H1 (cell line): Measurements from ENCODE around the gene DOHH. TPM values are rescaled to one million over a fixed set of nuclear protein-coding genes. Genes with fewer than 3 reads are reported as not detected.

Source experiments
- CTCF ChIA-PET: fragments of 300-600 bp; sonication (Branson Sonifier 250); formaldehyde crosslinking; loops from one replicate; lab custom pipeline; 2021; ENCODE audit not compliant: partially characterized antibody; lab: Charles Lee
- POLR2A ChIA-PET: fragments of 300-600 bp; sonication (Branson Sonifier 250); formaldehyde crosslinking; loops from one replicate; lab custom pipeline; 2021; ENCODE audit warnings: inconsistent platforms; ENCODE audit not compliant: partially characterized antibody; lab: Charles Lee
- DNase-seq, 2 experiments: peaks; one replicate each; pipeline versions ENCODE4 v3.0.0 to v3.0.0-alpha.2; 2010 to 2022; ENCODE audit warnings: low spot score in 2 of 2, low read depth in 1 of 2, mixed read lengths in 1 of 2
- FAIRE-seq: peaks from 2 replicates; lab custom pipeline; 2011; peaks lifted over from hg19 to GRCh38; lab: Jason Lieb, UNC
- H2AFZ ChIP-seq: 2 replicates; pipeline ENCODE4 v1.8.1; 2012; ENCODE audit warnings: low read length, inconsistent platforms
- H2AK5ac ChIP-seq: 2 replicates; pipeline ENCODE4 v1.6.1; 2013; ENCODE audit warnings: low read depth, low read length
- H2BK120ac ChIP-seq: replicated peaks from 2 replicates; pipeline ENCODE3; 2013; ENCODE audit warnings: low read depth, low read length, inconsistent platforms
- H2BK12ac ChIP-seq: 2 replicates; pipeline ENCODE4 v1.6.1; 2013; ENCODE audit warnings: low read depth, low read length
- H2BK15ac ChIP-seq: 2 replicates; pipeline ENCODE4 v1.6.1; 2013; ENCODE audit warnings: low read length
- H2BK20ac ChIP-seq: 2 replicates; pipeline ENCODE4 v1.6.1; 2013; ENCODE audit warnings: low read length
- H2BK5ac ChIP-seq: 2 replicates; pipeline ENCODE4 v1.6.1; 2013; ENCODE audit warnings: low read depth, low read length
- H3K14ac ChIP-seq: 2 replicates; pipeline ENCODE4 v1.6.1; 2013; ENCODE audit warnings: inconsistent platforms; ENCODE audit not compliant: insufficient read length
- H3K18ac ChIP-seq: 2 replicates; pipeline ENCODE4 v1.6.1; 2013; ENCODE audit warnings: low read length; ENCODE audit errors: extremely low read depth
- H3K23ac ChIP-seq: 2 replicates; pipeline ENCODE4 v1.6.1; 2013; ENCODE audit warnings: inconsistent platforms; ENCODE audit not compliant: insufficient read length
- H3K23me2 ChIP-seq: 2 replicates; pipeline ENCODE4 v1.6.1; 2013; ENCODE audit warnings: low read depth, low read length
- H3K27ac ChIP-seq: 2 replicates; pipeline ENCODE4 v1.6.1; 2011; ENCODE audit warnings: low read depth, low read length, inconsistent platforms
- H3K27me3 ChIP-seq, 4 experiments: replicated peaks in 1 of 4; 1 replicate in 1 of 4; 2 replicates in 3 of 4; pipeline versions ENCODE4 v1.6.1 to v1.8.1; 2011 to 2013; ENCODE audit warnings: low read length in 3 of 4, mild to moderate bottlenecking in 3 of 4, inconsistent platforms in 2 of 4, mixed read lengths in 2 of 4, moderate library complexity in 1 of 4; ENCODE audit not compliant: control insufficient read depth in 3 of 4, insufficient read depth in 3 of 4; ENCODE audit errors: extremely low read depth in 1 of 4
- H3K36me3 ChIP-seq, 4 experiments: 2 replicates each; pipeline versions ENCODE4 v1.6.1 to v1.8.1; 2011 to 2013; ENCODE audit warnings: mild to moderate bottlenecking in 4 of 4, low read length in 3 of 4, moderate library complexity in 2 of 4, control low read depth in 1 of 4, inconsistent platforms in 1 of 4; ENCODE audit not compliant: insufficient read depth in 4 of 4, control insufficient read depth in 2 of 4
- H3K4ac ChIP-seq: replicated peaks from 2 replicates; pipeline ENCODE3; 2013; ENCODE audit warnings: low read length, low read depth, mixed read lengths, inconsistent platforms; ENCODE audit not compliant: insufficient read length
- H3K4me1 ChIP-seq, 4 experiments: replicated peaks in 1 of 4; 1 replicate in 1 of 4; 2 replicates in 3 of 4; pipeline versions ENCODE4 v1.6.1 to v1.8.1; 2011 to 2013; ENCODE audit warnings: low read length in 3 of 4, inconsistent platforms in 2 of 4, mixed read lengths in 1 of 4; ENCODE audit not compliant: insufficient read depth in 4 of 4, control insufficient read depth in 3 of 4
- H3K4me2 ChIP-seq, 2 experiments: 2 replicates each; pipeline versions ENCODE4 v1.6.1 to v1.8.1; 2011 to 2013; ENCODE audit warnings: low read depth in 2 of 2, low read length in 2 of 2, control low read depth in 1 of 2, inconsistent platforms in 1 of 2, mild to moderate bottlenecking in 1 of 2; ENCODE audit not compliant: insufficient read depth in 1 of 2
- H3K4me3 ChIP-seq, 4 experiments: fragments of 200-600, 300-600 bp in 1 of 4; sonication (generic), shearing (Covaris generic), sonication (Bioruptor Twin) in 1 of 4; 2 replicates each; pipeline versions ENCODE4 v1.5.1 to v1.8.1; 2011 to 2016; ENCODE audit warnings: low read length in 4 of 4, low read depth in 3 of 4, control low read depth in 2 of 4, inconsistent platforms in 2 of 4, mild to moderate bottlenecking in 2 of 4, mixed read lengths in 1 of 4, moderate library complexity in 1 of 4; ENCODE audit not compliant: insufficient read depth in 2 of 4; ENCODE audit errors: extremely low read depth in 1 of 4
- H3K56ac ChIP-seq: replicated peaks from 2 replicates; pipeline ENCODE3; 2013; ENCODE audit warnings: low read depth, mild to moderate bottlenecking, mixed read lengths, low read length, inconsistent platforms; ENCODE audit not compliant: insufficient read length
- H3K79me1 ChIP-seq: 2 replicates; pipeline ENCODE4 v1.6.1; 2013; ENCODE audit warnings: low read depth, low read length, control low read depth
- H3K79me2 ChIP-seq, 2 experiments: 2 replicates each; pipeline versions ENCODE4 v1.6.1 to v1.8.1; 2012 to 2013; ENCODE audit warnings: low read length in 2 of 2, mild to moderate bottlenecking in 2 of 2, inconsistent platforms in 1 of 2; ENCODE audit not compliant: insufficient read depth in 2 of 2, control insufficient read depth in 1 of 2
- H3K9ac ChIP-seq, 4 experiments: replicated peaks in 1 of 4; 1 replicate in 1 of 4; 2 replicates in 3 of 4; pipeline versions ENCODE4 v1.6.1 to v1.8.1; 2011 to 2013; ENCODE audit warnings: low read depth in 3 of 4, low read length in 3 of 4, control low read depth in 2 of 4, mild to moderate bottlenecking in 2 of 4, moderate library complexity in 2 of 4, inconsistent platforms in 1 of 4; ENCODE audit errors: extremely low read depth in 1 of 4
- H3K9me3 ChIP-seq, 2 experiments: 2 replicates each; pipeline versions ENCODE4 v1.6.1 to v1.8.1; 2012 to 2013; ENCODE audit warnings: mild to moderate bottlenecking in 2 of 2, moderate library complexity in 2 of 2, control low read depth in 1 of 2, inconsistent platforms in 1 of 2, low read depth in 1 of 2, low read length in 1 of 2, mixed read lengths in 1 of 2; ENCODE audit not compliant: insufficient read depth in 2 of 2
- H4K20me1 ChIP-seq, 2 experiments: replicated peaks in 1 of 2; 2 replicates each; pipeline versions ENCODE3 to v1.8.1; 2011 to 2013; ENCODE audit warnings: inconsistent platforms in 2 of 2, low read length in 2 of 2, mild to moderate bottlenecking in 1 of 2; ENCODE audit not compliant: insufficient read depth in 2 of 2, control insufficient read depth in 1 of 2
- H4K5ac ChIP-seq: 2 replicates; pipeline ENCODE4 v1.6.1; 2013; ENCODE audit warnings: low read length, low read depth, mixed read lengths, inconsistent platforms; ENCODE audit not compliant: insufficient read length
- H4K8ac ChIP-seq: 2 replicates; pipeline ENCODE4 v1.8.0; 2013; ENCODE audit warnings: mild to moderate bottlenecking, moderate library complexity, low read length, inconsistent platforms; ENCODE audit not compliant: insufficient read depth; ENCODE audit errors: extremely low read depth
- H4K91ac ChIP-seq: replicated peaks from 2 replicates; pipeline ENCODE3; 2013; ENCODE audit warnings: low read length, mixed read lengths, inconsistent platforms; ENCODE audit not compliant: insufficient read length
- BRCA1 ChIP-seq: IDR thresholded peaks from 2 replicates; pipeline ENCODE4 v1.6.1; 2012; ENCODE audit warnings: low read depth, low read length, improper control_type of control experiment
- EP300 ChIP-seq, 2 experiments: IDR thresholded peaks; 1 replicate in 1 of 2; 2 replicates in 1 of 2; pipeline ENCODE4 v1.6.1; 2011 to 2012; ENCODE audit warnings: low read depth in 2 of 2, low read length in 2 of 2, mild to moderate bottlenecking in 2 of 2, borderline replicate concordance in 1 of 2, inconsistent platforms in 1 of 2, moderate library complexity in 1 of 2
- GABPA ChIP-seq: IDR thresholded peaks from 2 replicates; pipeline ENCODE4 v1.6.1; 2011; ENCODE audit warnings: mild to moderate bottlenecking, low read length, moderate library complexity, borderline replicate concordance; ENCODE audit not compliant: insufficient read depth
- RBBP5 ChIP-seq: IDR thresholded peaks from 2 replicates; pipeline ENCODE4 v1.7.1; 2012; ENCODE audit warnings: low read depth, mild to moderate bottlenecking, inconsistent platforms, low read length, moderate library complexity, borderline replicate concordance
- RXRA ChIP-seq: IDR thresholded peaks from 2 replicates; pipeline ENCODE4 v1.6.1; 2011; ENCODE audit warnings: low read depth, mild to moderate bottlenecking, low read length, moderate library complexity; ENCODE audit not compliant: insufficient read depth
- SIX5 ChIP-seq: IDR thresholded peaks from 2 replicates; pipeline ENCODE4 v1.6.1; 2011; ENCODE audit warnings: mild to moderate bottlenecking, low read depth, low read length
- SRF ChIP-seq: IDR thresholded peaks from 2 replicates; pipeline ENCODE4 v1.6.1; 2011; ENCODE audit warnings: mild to moderate bottlenecking, low read depth, low read length, moderate library complexity
- ZNF274 ChIP-seq: IDR thresholded peaks from 2 replicates; pipeline ENCODE4 v1.7.0; 2012; ENCODE audit warnings: low read length, borderline replicate concordance; ENCODE audit errors: extremely low read depth
- WGBS, 2 experiments: shearing (Covaris generic) in 1 of 2; methylation state at CpG; one replicate each; pipeline versions ENCODE4 v1.1.6 to v1.1.7; 2013 to 2015; ENCODE audit warnings: low lambda C conversion rate in 2 of 2, mixed read lengths in 2 of 2, inconsistent platforms in 1 of 2, low coverage in 1 of 2, missing lambda C conversion rate in 1 of 2; ENCODE audit not compliant: insufficient replicate concordance in 2 of 2, insufficient coverage in 1 of 2, insufficient read length in 1 of 2; ENCODE audit errors: extremely low coverage in 1 of 2, missing lambda C conversion rate in 1 of 2; 5-methylcytosine and 5-hydroxymethylcytosine counted together
- polyA plus RNA-seq, 7 experiments: library from polyadenylated mRNA; depleted of rRNA in 3 of 7; stranded (reverse) in 5 of 7; unstranded in 2 of 7; fragments of >200 nt in 5 of 7; fragments of 200-250 nt in 2 of 7; gene quantifications; 1 replicate in 5 of 7; 2 replicates in 1 of 7; 4 replicates in 1 of 7; pipeline versions ENCODE4 v1.2.1 to v1.2.3, GENCODE V29; 2011 to 2013; ENCODE audit warnings: missing spikeins in 2 of 7, mixed read lengths in 2 of 7
- total RNA-seq: library from RNA; stranded (reverse); fragmentation: NEBNext Ultra II Directional; extraction: Animal tissue kit (Norgen Biotek cat#: 25700); gene quantifications from 2 replicates; pipeline ENCODE4 v1.2.1, GENCODE V29; 2021
- TF ChIP-seq, protein P1 (sequence below): IDR thresholded peaks from 2 replicates; pipeline ENCODE4 v1.6.1; 2011; ENCODE audit warnings: low read depth, mild to moderate bottlenecking, low read length; ENCODE audit not compliant: insufficient read depth

DOHH gene
- total and polyA plus RNA-seq, 2 of the 8 experiments (the other 6 are each of a cell fraction or from before 2014, with no cell fraction given) = 7.3 to 17.7 TPM

DNA sequence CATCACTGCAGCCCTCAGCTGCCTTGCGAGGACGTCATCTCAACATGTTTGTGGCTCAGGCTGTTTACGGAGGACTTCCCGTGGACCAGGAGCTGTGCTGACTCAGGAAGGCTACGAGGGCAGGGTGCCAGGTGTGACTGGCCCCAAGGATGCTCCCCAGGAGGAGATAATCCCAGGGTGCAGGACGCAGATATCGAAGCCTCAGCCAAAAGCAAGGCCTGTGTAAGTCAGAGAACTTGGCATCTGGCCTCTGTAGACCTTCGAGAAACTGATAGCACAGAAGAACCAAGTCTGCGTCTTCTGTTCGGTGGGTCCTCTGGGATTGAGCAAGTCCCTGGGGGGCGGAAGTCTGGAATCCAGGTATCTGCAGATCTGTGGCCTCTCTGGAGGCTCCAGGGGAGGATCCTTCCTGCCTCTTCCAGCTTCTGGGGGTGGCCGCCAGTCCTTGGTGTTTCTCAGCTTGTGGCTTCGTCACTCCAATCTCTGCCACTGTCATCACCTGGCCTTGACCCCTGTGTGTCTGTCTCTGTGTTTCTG lies 2.6 kb upstream of the DOHH start:
- no peak for DNase-seq
- peaks cover 0 to 21% of the 10 kb centered on the region in 2 experiments; a peak in 2 of 4 replicates for H3K79me2 ChIP-seq
- POLR2A ChIA-PET = interaction anchor here (0.6 to 6.1 kb wide), 4 partner anchors 13 to 61 kb away, joined by 3 to 58 read pairs (median 4); no protein-coding TSS in a partner anchor
- H3K79me1 ChIP-seq = peaks cover 8% of the 10 kb centered on the region
- H3K4me2 ChIP-seq = no peak overlapping the region
- no peak overlapping the region for H2BK20ac ChIP-seq
- H2AFZ ChIP-seq = no peak overlapping the region
- no peak overlapping the region for H2BK12ac ChIP-seq
- peaks cover 0 to 8% (median 7%) of the 10 kb centered on the region in 4 experiments; a peak in 5 of 7 replicates for H3K4me1 ChIP-seq
- no peak overlapping the region for H2AK5ac ChIP-seq
- no peak overlapping the region for H3K9ac ChIP-seq
- no peaks in the 10 kb centered on the region for H3K27me3 ChIP-seq
- H3K27ac ChIP-seq = no peak overlapping the region
- H3K9me3 ChIP-seq = no peaks in the 10 kb centered on the region
- no peak for FAIRE-seq
- H3K4me3 ChIP-seq = no peak overlapping the region
- H3K4ac ChIP-seq = no peak overlapping the region
- no peak overlapping the region for H3K23ac ChIP-seq
- CTCF ChIA-PET = interaction anchor here (0.6 to 1.5 kb wide), 10 partner anchors 14 to 198 kb away, joined by 3 to 5 read pairs (median 3); no protein-coding TSS in a partner anchor
- 94% methylated on average over 13 of the region's 13 CpGs; no CpG with 5 or more reads in 1 of the 2 experiments for WGBS, 2 experiments
- H3K36me3 ChIP-seq = no peaks in the 10 kb centered on the region
- H2BK120ac ChIP-seq = no peak overlapping the region
- H4K8ac ChIP-seq = no peak overlapping the region
- no peak overlapping the region for H3K56ac ChIP-seq
- TF ChIP-seq, protein P1, sequence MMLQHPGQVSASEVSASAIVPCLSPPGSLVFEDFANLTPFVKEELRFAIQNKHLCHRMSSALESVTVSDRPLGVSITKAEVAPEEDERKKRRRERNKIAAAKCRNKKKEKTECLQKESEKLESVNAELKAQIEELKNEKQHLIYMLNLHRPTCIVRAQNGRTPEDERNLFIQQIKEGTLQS = no peak
- TF ChIP-seq RBBP5 = no peak
- TF ChIP-seq RXRA = no peak
- TF ChIP-seq ZNF274 = no peak
- TF ChIP-seq SRF = no peak
- no peak for TF ChIP-seq SIX5
- TF ChIP-seq BRCA1 = no peak
- no peak for TF ChIP-seq GABPA
- TF ChIP-seq EP300 (IDR thresholded peaks at IDR 0.05; ENCODE audit: borderline replicate concordance in 1 of 2, low read depth in 2 of 2, low read length in 2 of 2) = no peak
- no peak overlapping the region for H2BK5ac ChIP-seq
- no peak overlapping the region for H4K91ac ChIP-seq
- no peak overlapping the region for H3K14ac ChIP-seq
- H4K5ac ChIP-seq = no peak overlapping the region
- peaks cover 4 to 7% of the 10 kb centered on the region in 2 experiments for H4K20me1 ChIP-seq
- H3K23me2 ChIP-seq = peaks cover 25% of the 10 kb centered on the region
- H2BK15ac ChIP-seq = no peak overlapping the region
- H3K18ac ChIP-seq = no peak overlapping the region
